OCI-M2 (cell line): Measurements from ENCODE around the gene RASD2.

Experiments
- DNase-seq: peaks from one replicate; lab custom pipeline; 2025; ENCODE audit not compliant: unreplicated experiment; lab: John Stamatoyannopoulos, UW

Gene RASD2

GRCh38 chr22:35558031-35558430, 17.4 kb downstream of the RASD2 start:
- no peak for DNase-seq

DNA sequence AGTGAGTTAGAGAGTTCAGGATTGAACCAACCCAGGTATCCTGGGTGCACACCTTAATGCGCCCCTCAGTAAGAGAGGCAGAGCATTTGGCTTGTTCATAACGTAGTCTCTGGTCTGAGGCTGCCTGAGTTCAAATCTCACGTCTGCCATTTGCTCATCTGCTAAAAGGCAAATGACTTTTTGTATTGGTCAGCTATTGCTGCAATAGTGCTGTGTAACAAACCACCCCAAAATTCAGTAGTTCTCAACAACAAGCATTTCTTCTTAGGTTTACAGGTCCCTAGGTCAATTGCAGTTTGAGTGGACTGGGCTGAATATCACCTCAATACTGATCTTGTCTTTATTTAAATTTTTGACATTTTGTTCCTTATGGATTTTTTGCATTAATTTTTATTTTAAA, 18.1 kb downstream of the RASD2 start:
- no peak for DNase-seq

DNA sequence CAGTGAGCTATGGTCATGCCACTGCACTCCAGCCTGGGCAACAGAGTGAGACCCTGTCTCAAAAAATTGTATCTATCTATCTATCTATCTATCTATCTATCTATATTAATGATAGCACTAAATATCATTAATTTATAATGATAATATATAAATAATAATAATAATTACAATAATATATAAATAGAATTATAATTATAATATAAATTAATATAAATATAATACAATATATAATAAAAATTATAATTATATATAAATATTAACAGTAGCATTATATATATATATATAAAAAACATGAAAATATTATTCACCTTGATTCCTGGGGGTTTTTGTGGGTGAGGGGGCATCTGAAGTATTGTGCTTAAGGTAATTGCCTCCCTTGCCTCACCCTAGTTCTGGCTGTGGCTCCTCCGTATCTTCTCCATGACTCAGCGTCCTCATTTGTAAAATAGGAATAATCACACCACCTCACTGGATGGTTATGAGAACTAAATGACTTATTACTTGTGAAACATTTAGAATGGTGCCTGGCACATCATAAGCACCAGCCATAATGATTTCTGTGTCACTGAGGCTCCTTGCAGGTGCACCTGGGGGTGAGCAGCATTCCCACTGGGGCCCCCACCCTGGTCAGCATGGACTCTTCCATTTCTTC, 18.8 kb downstream of the RASD2 start:
- no peak for DNase-seq

- DNase-seq, result no peak
Observed at GRCh38 chr22:35560366-35560765, 19.7 kb downstream of the RASD2 start.

DNA sequence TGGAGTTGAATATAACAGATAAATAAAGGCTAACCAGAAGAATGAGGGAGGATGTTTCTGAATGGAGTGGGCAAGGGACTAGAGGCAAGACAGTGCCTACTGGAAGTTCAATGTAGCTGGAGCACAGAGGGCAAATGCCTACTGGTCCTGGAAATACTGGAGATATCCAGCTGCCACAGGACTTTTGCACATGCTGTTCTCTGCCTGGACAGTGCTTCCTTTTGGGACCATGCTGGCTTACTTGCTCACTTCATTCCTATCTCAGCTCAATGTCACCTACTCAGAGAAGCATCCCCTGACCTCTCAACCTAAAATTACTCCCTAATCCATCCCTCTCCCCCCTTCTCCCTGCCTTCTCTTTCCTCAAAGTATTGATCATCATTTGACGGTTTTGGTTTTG, 20.2 kb downstream of the RASD2 start:
- DNase-seq, result no peak

DNA sequence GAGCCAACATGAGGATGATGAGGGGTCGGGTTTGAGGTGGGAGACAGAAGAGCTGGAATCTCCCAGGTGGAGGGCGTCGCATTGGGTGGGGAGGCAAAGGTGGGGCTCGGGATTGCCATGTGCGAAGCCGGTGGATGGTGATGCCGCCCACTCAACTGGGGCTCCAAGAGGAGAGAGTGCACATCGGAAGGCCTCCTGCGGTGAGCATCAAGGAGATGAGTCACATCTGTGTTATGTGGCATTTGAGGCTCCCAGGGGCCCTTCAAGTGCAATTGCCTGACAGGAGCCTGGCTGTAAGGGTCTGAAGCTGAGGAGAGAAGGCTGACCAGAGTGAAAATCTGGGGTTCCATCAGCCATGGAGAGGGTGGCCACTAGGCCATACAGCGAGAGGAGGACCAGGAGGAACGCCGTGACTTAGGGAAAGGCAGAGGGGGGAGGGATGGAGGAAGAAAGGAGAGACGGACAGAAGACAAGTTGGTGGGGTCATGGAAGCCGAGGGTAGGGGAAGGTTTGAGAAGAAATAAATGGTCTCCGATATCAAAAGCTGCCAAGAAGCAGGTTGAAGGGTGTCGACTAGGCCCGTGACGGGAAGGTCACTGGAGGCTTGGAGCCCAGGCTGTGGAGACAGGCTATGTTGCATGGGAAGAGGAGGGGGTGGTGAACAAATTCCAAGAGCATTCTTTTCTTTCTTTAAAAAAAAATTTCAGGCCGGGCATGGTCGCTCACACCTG, 21.3 kb downstream of the RASD2 start:
- no peak for DNase-seq

- DNase-seq, result no peak
Observed at GRCh38 chr22:35563211-35563610, 22.6 kb downstream of the RASD2 start.

- no peak for DNase-seq
Observed at GRCh38 chr22:35564975-35565867, 24.6 kb downstream of the RASD2 start.

GRCh38 chr22:35567351-35568141, 26.9 kb downstream of the RASD2 start:
- no peak for DNase-seq

DNA sequence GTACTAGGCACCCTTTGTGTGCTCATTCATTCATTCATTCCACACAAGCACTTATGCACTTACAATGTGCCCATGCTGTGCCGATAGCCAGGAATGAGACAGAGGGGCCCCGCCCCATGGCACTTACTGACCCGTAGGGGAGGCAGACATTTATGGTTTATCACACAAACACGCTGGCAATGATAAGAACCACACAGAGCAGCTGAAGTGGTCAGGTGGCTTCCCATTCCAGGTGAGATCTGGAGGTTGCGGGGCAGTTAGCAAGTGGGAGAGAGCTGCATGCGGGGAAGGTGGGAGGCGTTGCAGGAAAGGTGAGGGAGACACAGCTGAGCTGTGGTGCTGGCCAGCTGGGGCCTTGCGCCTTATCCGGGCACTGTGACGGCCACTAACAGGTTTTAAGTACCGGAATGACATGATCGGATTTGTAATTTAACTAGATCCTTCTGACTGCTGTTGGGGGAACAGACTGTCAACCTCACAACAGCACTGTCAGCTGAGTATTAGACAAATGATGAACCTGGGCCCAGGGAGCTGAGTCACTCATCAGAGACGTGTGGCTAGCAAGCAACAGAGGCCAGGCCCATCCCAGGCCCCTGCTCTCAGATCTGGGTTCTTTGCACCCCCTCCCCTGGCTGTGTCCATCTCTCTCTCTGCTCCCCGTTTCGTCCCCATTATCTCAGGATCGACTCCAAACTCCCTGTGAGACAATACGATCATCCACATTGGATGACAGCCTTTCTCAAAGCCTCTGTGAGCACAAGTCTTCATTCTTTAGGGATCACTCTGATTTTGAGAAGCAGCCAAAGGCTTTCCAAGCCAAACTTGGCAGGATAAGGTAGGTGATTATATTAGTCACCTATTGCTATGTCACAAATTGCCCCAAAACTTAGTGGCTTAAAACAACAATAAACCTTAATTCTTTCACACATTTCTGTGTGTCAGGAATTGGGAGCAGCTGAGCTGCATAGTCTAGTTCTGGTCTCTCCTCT, 28.4 kb downstream of the RASD2 start:
- DNase-seq, result no peak

- DNase-seq, result no peak
Observed at GRCh38 chr22:35569916-35570315, 29.3 kb downstream of the RASD2 start.

GRCh38 chr22:35570686-35571194, 30.1 kb downstream of the RASD2 start:
- no peak for DNase-seq

DNA sequence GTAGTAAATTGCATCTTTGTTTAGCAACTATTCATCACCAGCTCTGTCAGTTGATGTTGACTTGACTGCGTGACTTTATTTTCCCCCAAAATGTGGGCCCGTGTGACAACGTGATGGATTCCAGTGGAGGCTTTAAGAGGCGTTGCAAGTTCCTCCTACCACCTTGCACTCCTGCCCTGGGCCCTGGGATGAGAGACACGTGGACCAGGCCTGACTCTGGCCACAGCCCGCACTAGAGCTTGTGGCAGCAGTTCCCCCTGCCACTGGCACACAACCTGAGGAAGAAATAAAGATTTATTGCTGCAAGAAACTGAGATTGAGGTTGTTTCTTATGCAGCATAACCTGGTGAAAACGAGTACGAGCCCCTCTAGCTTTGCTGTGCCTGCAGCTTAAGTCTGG, 31.9 kb downstream of the RASD2 start:
- DNase-seq, result no peak

DNA sequence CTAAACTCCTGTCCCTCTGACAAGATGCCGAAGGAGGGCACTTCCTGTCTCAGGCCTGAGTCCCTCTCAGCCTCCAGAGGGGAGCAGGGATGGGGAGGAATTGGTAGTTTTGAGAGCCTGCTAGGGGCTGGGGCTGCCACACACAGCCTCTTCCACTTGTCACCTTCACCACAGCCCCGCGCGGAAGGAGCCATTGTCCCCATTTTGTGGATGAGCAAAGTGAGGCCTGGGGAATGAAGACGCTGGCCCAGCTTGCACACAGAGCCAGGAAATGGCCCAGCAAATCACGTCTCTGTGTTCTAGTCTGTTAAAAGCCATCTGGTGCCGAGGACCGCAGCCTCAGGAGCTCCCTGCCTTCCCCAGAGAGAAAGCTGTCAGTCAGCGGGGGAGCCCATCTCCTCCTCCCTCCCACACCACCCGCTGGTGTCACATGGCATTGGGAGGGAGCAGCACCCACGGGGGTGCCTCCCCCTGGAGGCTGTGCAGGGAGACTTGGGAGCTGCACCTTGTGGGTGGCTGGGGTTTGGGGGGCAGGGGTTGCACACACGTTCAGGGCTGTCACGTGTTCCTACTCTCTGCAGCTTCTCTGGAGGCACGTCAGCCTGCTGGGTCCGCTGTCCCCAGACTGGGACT, 34.6 kb downstream of the RASD2 start:
- no peak for DNase-seq

GRCh38 chr22:35576671-35577070, 36.0 kb downstream of the RASD2 start:
- DNase-seq, result no peak

GRCh38 chr22:35577799-35578659, 37.4 kb downstream of the RASD2 start:
- no peak for DNase-seq

GRCh38 chr22:35578836-35579575, 38.4 kb downstream of the RASD2 start:
- DNase-seq, result no peak
